BLaER1 (cell line): Measurements from ENCODE around the gene SPEF1.
A peak's percentile ranks its signal among the peaks of the same experiment; 100 is the strongest.
"Not testable (repeated sequence)": the region's sequence is repeated elsewhere in the genome, so short reads cannot be mapped to it uniquely, and the experiment has no call there.

Experiments
- H3K27ac ChIP-seq: shearing (Covaris generic); formaldehyde crosslinking; 2 replicates; pipeline ENCODE4 v1.8.1; 2022
- H3K27me3 ChIP-seq: shearing (Covaris generic); formaldehyde crosslinking; 2 replicates; pipeline ENCODE4 v1.8.1; 2022
- H3K36me3 ChIP-seq: shearing (Covaris generic); formaldehyde crosslinking; 2 replicates; pipeline ENCODE4 v1.8.1; 2022
- H3K4me1 ChIP-seq: shearing (Covaris generic); formaldehyde crosslinking; 2 replicates; pipeline ENCODE4 v1.8.1; 2022
- H3K4me2 ChIP-seq: shearing (Covaris generic); formaldehyde crosslinking; 2 replicates; pipeline ENCODE4 v1.8.1; 2022
- H3K4me3 ChIP-seq: shearing (Covaris generic); formaldehyde crosslinking; 2 replicates; pipeline ENCODE4 v1.8.1; 2022
- H3K9ac ChIP-seq: shearing (Covaris generic); formaldehyde crosslinking; 2 replicates; pipeline ENCODE4 v1.8.1; 2022
- H3K9me3 ChIP-seq: shearing (Covaris generic); formaldehyde crosslinking; 2 replicates; pipeline ENCODE4 v1.8.1; 2022
- H4K20me1 ChIP-seq: shearing (Covaris generic); formaldehyde crosslinking; 2 replicates; pipeline ENCODE4 v1.8.1; 2022
- Cebpa-rat ChIP-seq: shearing (Covaris generic); IDR thresholded peaks from 2 replicates; pipeline ENCODE4 v1.8.1; 2022

SPEF1 gene, protein sequence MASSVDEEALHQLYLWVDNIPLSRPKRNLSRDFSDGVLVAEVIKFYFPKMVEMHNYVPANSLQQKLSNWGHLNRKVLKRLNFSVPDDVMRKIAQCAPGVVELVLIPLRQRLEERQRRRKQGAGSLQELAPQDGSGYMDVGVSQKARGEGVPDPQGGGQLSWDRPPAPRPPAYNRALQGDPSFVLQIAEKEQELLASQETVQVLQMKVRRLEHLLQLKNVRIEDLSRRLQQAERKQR

DNA sequence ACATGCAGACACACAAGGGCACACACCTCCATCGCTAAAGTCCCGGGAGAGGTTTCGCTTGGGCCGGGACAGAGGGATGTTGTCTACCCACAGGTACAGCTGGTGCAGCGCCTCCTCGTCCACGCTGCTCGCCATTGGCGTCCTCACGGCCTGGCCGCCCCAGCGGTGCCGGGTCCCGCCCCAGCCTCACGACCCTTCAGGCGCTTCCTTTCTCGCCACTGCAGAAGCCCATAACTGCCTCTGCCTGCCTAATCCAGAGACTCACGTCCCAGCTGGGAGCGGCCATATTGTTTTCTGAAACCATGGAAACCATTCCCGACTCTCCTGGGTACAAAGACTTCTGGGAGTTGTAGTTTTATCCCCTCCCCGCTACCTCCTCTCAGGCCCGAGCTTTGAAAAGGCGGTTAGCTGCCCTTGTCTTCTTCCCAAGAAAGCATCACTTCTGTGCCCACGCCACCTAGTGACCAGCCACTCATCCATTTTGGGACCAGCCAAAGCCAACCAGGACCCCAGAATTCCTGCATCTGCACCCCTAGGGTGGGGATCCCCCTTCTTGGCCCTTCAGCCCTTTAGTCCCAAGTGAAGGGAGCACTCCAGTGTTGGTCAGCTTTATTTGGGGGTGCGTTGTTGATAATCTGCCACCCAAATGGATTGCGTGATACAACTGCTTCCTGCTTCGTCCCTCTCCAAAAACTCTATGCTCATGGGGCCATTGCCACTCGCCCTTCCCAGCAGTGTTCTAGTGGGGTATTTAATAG, at the start of gene SPEF1:
SPEF1 (minus strand) TSS at position 296 of the 758 bp plus-strand sequence; CDS start at position 135, 161 bp downstream.
- no peak for TF ChIP-seq Cebpa-rat
- Histone ChIP-seq H3K27ac (no peak within 1 kb of the TSS), H3K9ac (no peak within 1 kb of the TSS)

DNA sequence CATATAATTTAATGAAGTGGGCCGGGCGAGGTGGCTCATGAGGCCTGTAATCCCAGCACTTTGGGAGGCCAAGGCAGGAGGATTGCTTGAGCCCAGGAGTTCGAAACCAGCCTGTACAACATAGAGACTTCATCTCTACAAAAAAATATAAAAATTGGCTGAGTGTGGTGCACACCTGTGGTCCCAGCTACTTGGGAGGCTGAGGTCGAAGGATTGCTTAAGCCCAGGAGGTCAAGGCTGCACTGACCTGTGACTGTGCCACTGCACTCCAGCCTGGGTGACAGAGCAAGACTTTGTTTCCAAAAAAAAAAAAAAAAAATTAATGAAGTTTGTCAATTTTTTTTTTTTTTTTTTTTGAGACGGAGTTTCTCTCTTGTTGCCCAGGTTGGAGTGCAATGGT, 48.6 kb upstream of the SPEF1 start:
- not testable (repeated sequence) for H3K9ac ChIP-seq, H3K27ac ChIP-seq, H4K20me1 ChIP-seq, H3K36me3 ChIP-seq, H3K4me2 ChIP-seq, H3K27me3 ChIP-seq, H3K4me3 ChIP-seq, H3K9me3 ChIP-seq
- H3K4me1 ChIP-seq = peaks cover 28% of the 10 kb centered on the region

More for the DNA sequence above, at the start of gene SPEF1:
- H3K4me3 ChIP-seq = peak within 1 kb of the TSS; percentile 60
- peaks cover 48% of the 10 kb centered on the region for H3K27me3 ChIP-seq
- peaks cover 19% of the 10 kb centered on the region for H3K36me3 ChIP-seq
- peaks cover 11% of the 10 kb centered on the region; the same call in 1 of the 2 replicates for H3K9me3 ChIP-seq
- H4K20me1 ChIP-seq = peaks cover 72% of the 10 kb centered on the region
- H3K4me2 ChIP-seq = peak within 1 kb of the TSS; percentile 93
- H3K4me1 ChIP-seq = peaks cover 56% of the 10 kb centered on the region

DNA sequence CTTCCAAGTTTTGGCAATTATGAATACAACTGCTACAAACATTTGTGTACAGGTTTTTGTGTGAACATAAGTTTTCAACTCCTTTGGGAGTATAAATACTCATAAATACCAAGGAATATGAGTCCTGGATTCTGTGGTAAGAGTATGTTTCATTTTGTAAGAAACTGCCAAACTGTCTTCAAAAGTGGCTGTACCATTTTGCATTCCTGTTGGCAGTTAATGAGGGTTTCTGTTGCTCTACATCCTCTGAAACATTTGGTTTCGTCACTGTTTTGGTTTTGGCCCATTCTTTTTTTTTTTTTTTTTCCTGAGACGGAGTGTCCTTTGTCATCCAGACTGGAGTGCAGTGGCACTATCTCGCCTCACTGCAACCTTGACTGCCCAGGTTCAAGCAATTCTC, 47.5 kb upstream of the SPEF1 start:
- Histone ChIP-seq H3K27me3 (no peaks in the 10 kb centered on the region), H3K9me3 (no peaks in the 10 kb centered on the region), H3K4me3 (no peak overlapping the region), H3K9ac (no peak overlapping the region), H4K20me1 (no peaks in the 10 kb centered on the region), H3K36me3 (peaks cover 19% of the 10 kb centered on the region), H3K4me1 (peaks cover 33% of the 10 kb centered on the region), H3K27ac (no peak overlapping the region), H3K4me2 (no peak overlapping the region)
- TF ChIP-seq Cebpa-rat = no peak

DNA sequence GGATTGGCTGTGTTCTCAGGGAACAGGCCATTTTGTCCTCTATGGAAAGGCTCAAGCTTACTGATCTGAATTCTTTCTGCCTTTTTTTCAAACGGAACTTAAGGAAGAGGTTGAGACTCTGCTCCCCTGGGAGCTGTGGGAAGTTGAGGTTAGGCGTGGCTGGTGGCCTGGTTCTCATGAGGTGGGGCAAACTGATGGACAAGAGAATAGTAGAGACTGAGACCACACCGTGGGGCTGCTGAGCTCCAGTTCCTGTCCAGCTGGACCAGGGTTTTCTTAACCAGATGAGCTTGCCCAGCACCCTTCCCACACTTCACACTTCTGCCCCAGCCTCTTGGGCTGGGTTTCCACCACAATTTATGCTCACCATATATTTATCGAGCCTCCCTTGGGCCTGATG, 45.2 kb upstream of the SPEF1 start:
- H3K4me2 ChIP-seq = peak overlapping the region; percentile 91
- H3K9ac ChIP-seq = 0 out of 2 replicates have a peak overlapping the region, but pooled peaks have one; percentile 26
- H4K20me1 ChIP-seq = no peaks in the 10 kb centered on the region
- H3K36me3 ChIP-seq = peaks cover 36% of the 10 kb centered on the region
- H3K9me3 ChIP-seq = no peaks in the 10 kb centered on the region
- peaks cover 36% of the 10 kb centered on the region for H3K4me1 ChIP-seq
- H3K27ac ChIP-seq = peak overlapping the region; percentile 40
- H3K27me3 ChIP-seq = no peaks in the 10 kb centered on the region
- TF ChIP-seq Cebpa-rat = no peak
- H3K4me3 ChIP-seq = no peak overlapping the region

DNA sequence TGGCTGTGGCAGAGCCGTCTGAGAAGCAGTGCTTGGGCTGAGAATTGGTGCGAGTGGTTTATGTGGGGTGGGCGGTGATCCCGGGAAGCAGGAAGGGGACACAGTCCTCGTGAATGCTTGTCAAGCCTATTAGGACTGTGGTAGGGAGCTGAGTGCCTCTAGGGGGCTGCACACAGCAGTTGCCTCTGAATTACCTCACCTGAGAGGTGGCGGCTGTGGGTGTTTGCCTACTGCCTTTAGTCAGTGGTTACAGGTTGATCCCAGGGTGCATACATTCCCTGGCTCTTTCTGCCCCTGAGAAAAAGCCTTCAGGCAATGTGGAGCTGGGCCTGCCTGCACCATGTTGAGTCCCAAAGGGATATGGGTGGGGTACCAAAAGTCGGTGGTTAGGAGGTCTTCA, 44.3 kb upstream of the SPEF1 start:
- no peak overlapping the region for H3K4me3 ChIP-seq
- no peak for TF ChIP-seq Cebpa-rat
- H3K9me3 ChIP-seq = no peaks in the 10 kb centered on the region
- H3K27me3 ChIP-seq = no peaks in the 10 kb centered on the region
- H3K4me2 ChIP-seq = peak overlapping the region; percentile 91
- no peaks in the 10 kb centered on the region for H4K20me1 ChIP-seq
- peaks cover 41% of the 10 kb centered on the region for H3K4me1 ChIP-seq
- H3K36me3 ChIP-seq = peaks cover 36% of the 10 kb centered on the region
- H3K9ac ChIP-seq = no peak overlapping the region
- peak overlapping the region; percentile 40 for H3K27ac ChIP-seq

DNA sequence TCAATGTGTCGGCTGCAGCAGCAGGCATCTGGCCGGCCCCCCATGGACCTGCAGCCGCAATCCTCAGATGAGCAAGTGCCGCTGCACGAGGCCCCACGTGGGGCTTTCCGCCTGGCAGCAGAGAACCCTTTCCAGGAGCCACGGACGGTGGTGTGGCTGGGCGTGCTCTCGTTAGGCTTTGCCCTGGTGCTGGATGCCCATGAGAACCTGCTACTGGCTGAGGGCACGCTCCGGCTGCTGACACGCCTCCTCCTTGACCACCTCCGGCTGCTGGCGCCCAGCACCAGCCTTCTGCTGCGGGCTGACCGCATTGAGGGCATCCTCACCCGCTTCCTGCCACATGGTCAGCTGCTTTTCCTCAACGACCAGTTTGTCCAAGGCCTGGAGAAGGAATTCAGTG, 42.6 kb upstream of the SPEF1 start:
- Histone ChIP-seq H3K27ac (no peak overlapping the region), H3K4me3 (no peak overlapping the region), H3K9me3 (no peaks in the 10 kb centered on the region), H3K36me3 (peaks cover 36% of the 10 kb centered on the region), H3K4me2 (no peak overlapping the region), H3K27me3 (no peaks in the 10 kb centered on the region), H3K4me1 (peaks cover 51% of the 10 kb centered on the region), H4K20me1 (no peaks in the 10 kb centered on the region), H3K9ac (no peak overlapping the region)
- TF ChIP-seq Cebpa-rat = no peak

DNA sequence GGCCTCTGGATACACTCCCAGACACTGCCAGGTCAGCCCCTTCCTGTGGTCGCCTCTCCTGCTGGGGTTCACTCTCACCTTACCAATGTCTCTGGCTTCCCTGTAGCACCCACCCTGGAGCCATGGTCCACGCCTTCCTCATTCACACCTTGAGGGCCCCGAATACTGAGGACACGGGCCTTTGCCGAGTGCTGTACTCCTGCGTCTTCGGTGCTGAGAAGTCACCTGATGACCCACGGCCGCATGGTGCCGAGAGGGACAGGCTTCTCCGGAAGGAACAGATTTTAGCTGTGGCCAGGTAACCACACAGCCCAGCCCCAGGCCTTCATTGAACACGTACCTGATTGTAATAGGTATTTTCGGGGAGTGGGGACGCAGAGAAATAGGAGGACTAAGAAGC, 40.7 kb upstream of the SPEF1 start:
- Histone ChIP-seq H3K4me1 (peaks cover 56% of the 10 kb centered on the region), H4K20me1 (no peaks in the 10 kb centered on the region), H3K4me2 (no peak overlapping the region), H3K27me3 (no peaks in the 10 kb centered on the region), H3K27ac (no peak overlapping the region), H3K9me3 (no peaks in the 10 kb centered on the region), H3K9ac (no peak overlapping the region), H3K4me3 (no peak overlapping the region), H3K36me3 (peaks cover 33% of the 10 kb centered on the region)
- no peak for TF ChIP-seq Cebpa-rat

DNA sequence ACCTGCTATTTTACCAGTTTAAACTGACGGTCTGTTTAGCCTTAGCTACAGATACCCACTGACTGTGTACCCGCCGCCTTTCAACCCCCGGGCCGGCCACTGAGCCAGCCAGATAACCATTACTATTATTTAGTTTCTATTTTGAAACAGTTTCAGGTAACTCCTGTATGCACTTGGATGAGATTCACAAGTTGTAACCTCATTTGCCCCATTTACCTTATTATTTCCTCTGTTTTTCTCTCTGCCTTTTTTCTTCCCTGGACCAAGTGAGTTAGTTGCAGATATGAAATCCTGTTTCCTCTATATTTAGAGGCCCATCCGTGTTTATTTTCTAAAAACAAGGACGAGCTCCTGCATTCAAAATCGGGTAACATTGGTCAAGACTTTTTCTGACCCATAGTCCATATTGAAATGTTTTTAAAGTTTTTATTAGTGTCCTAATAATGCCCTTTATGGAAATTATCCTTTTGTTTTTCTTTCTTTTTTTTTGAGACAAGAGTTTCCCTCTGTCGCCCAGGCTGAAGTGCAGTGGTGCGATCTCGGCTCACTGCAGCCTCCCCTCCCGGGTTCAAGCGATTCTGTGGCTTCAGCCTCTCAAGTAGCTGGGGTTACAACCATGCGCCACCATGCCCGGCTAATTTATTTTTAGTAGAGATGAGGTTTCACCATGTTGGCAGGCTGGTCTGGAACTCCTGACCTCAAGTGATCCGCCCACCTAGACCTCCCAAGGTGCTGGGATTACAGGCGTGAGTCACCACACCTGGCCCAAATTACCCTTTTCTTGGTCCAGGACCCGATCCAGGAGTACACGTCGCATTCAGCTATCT, 39.9 kb upstream of the SPEF1 start:
- Histone ChIP-seq H4K20me1 (no peaks in the 10 kb centered on the region), H3K9me3 (no peaks in the 10 kb centered on the region), H3K27ac (peak overlapping the region; percentile 96), H3K4me1 (peaks cover 54% of the 10 kb centered on the region), H3K4me3 (peak overlapping the region; percentile 74), H3K4me2 (peak overlapping the region; percentile 88), H3K27me3 (no peaks in the 10 kb centered on the region), H3K9ac (peak overlapping the region; percentile 93), H3K36me3 (peaks cover 33% of the 10 kb centered on the region)
- TF ChIP-seq Cebpa-rat = no peak

DNA sequence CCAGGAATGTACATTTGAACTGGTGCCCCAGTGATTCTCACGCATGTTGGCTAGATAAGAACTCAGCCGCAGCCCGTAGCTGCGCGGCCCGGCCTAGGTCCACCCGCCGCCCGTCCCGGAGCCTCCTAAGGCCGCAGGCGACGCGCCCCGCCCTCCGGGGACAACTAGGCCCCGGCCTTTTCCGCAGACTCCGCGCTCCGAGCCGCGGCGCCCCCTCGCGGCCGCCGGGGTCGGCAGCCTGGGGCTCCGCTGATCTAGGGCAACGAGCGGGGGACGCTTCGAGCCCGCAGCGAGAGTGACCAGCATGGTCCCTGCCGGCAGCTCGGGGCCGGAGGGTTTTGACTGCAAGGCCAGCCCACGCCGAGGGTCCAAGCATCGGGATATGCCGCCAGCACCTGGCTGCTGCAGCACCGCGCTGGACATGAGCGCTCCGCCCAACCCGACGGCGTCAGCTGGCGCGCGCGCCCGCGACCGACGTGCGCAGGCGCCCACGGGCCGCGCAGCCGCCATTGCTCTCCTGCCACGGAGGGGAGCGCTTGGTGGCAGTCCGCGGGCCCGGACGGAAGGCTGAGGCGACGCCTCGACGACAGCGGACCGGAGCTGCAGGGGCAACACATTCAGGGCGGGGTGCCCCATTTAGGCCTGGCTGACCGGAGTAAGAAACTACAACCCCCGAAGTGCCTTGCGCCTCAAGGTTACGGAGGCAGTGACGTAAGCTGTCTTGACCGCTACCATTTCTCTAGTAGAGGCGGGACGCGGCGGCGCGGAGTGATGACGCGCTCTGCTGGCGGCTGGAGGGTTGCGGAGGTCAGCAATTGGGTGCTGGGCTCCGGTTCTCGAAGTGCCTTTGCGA, 39.0 kb upstream of the SPEF1 start, which contains the start of gene AP5S1:
AP5S1 (plus strand) TSS at position 500 of the 853 bp plus-strand sequence. CDS start 1,571 bp downstream, outside the sequence.
- H3K9me3 ChIP-seq = no peaks in the 10 kb centered on the region
- peak within 1 kb of the TSS; percentile 74 for H3K4me3 ChIP-seq
- H3K4me2 ChIP-seq = peak within 1 kb of the TSS; percentile 88
- H3K4me1 ChIP-seq = peaks cover 53% of the 10 kb centered on the region
- H3K9ac ChIP-seq = peak within 1 kb of the TSS; percentile 93
- TF ChIP-seq Cebpa-rat = no peak
- peaks cover 30% of the 10 kb centered on the region for H3K36me3 ChIP-seq
- no peaks in the 10 kb centered on the region for H4K20me1 ChIP-seq
- peak within 1 kb of the TSS; percentile 96 for H3K27ac ChIP-seq
- H3K27me3 ChIP-seq = no peaks in the 10 kb centered on the region
